CD4-positive, alpha-beta T cell (primary cell): ENCODE data around the gene LITAFD. TPM values are rescaled to one million over a fixed set of nuclear protein-coding genes. Genes with fewer than 3 reads are reported as not detected.

Source experiments
- ATAC-seq: fragments of 200-7000 bp; cut with Tn5 transposase; one replicate; pipeline ENCODE4 v1.10.0; 2022; ENCODE audit warnings: mild to moderate bottlenecking; ENCODE audit not compliant: poor library complexity
- CTCF ChIA-PET: fragments of 350-600 bp; sonication (Branson Sonifier 250); formaldehyde crosslinking; loops from one replicate; lab custom pipeline; 2021; ENCODE audit warnings: antibody characterized with exemption, inconsistent platforms; lab: Charles Lee
- POLR2A ChIA-PET: fragments of 350-600 bp; sonication (Branson Sonifier 250); formaldehyde crosslinking; loops from one replicate; lab custom pipeline; 2021; ENCODE audit warnings: antibody characterized with exemption, inconsistent platforms; lab: Charles Lee
- DNase-seq, 14 experiments: peaks; one replicate each; pipeline ENCODE4 v3.0.0-alpha.2; 2013 to 2020; ENCODE audit warnings: mixed read lengths in 2 of 14
- H3K27ac ChIP-seq, 2 donors: one replicate each; pipeline versions ENCODE4 v1.5.1 to v1.7.0; 2013; ENCODE audit warnings: low read length in 2 of 2, low read depth in 1 of 2, mild to moderate bottlenecking in 1 of 2
- H3K27me3 ChIP-seq, 2 experiments: 1 replicate in 1 of 2; 2 replicates in 1 of 2; pipeline versions ENCODE4 v1.6.1 to v1.7.0; 2013; ENCODE audit warnings: low read length in 2 of 2, control low read depth in 1 of 2, mild to moderate bottlenecking in 1 of 2, moderate library complexity in 1 of 2; ENCODE audit not compliant: insufficient read depth in 2 of 2, control insufficient read depth in 1 of 2
- H3K36me3 ChIP-seq: one replicate; pipeline ENCODE4 v1.6.1; 2013; ENCODE audit warnings: low read length, control low read depth; ENCODE audit not compliant: insufficient read depth
- H3K4me1 ChIP-seq: one replicate; pipeline ENCODE4 v1.6.1; 2013; ENCODE audit warnings: low read length, control low read depth; ENCODE audit not compliant: insufficient read depth
- H3K4me3 ChIP-seq: one replicate; pipeline ENCODE4 v1.5.1; 2013; ENCODE audit warnings: mild to moderate bottlenecking, low read length, moderate library complexity
- H3K9me3 ChIP-seq, 2 experiments: 1 replicate in 1 of 2; 2 replicates in 1 of 2; pipeline versions ENCODE4 v1.6.1 to v1.7.0; 2013; ENCODE audit warnings: low read length in 2 of 2, mild to moderate bottlenecking in 2 of 2, control low read depth in 1 of 2, moderate library complexity in 1 of 2; ENCODE audit not compliant: control insufficient read depth in 1 of 2, insufficient read depth in 1 of 2
- H3K27ac Mint-ChIP-seq: one replicate; pipeline ENCODE4 v1.8.0; 2020; ENCODE audit warnings: mixed read lengths
- H3K27me3 Mint-ChIP-seq: one replicate; pipeline ENCODE4 v1.8.0; 2021; ENCODE audit warnings: mixed read lengths
- H3K36me3 Mint-ChIP-seq: one replicate; pipeline ENCODE4 v1.8.0; 2021; ENCODE audit warnings: low read depth, mixed read lengths
- H3K4me1 Mint-ChIP-seq: one replicate; pipeline ENCODE4 v1.8.0; 2021; ENCODE audit warnings: low read depth, mixed read lengths
- H3K4me3 Mint-ChIP-seq: one replicate; pipeline ENCODE4 v1.8.0; 2020; ENCODE audit warnings: mild to moderate bottlenecking, mixed read lengths
- H3K9me3 Mint-ChIP-seq: one replicate; pipeline ENCODE4 v1.8.0; 2020; ENCODE audit warnings: mixed read lengths
- CTCF ChIP-seq: fragments of 200-600 bp; IDR thresholded peaks from one replicate; pipeline ENCODE4 v1.8.0; 2022; ENCODE audit warnings: antibody characterized with exemption, mild to moderate bottlenecking
- intact Hi-C, 2 experiments: fragments of 100-400 bp; cut with DNase I in 1 of 2; cut with micrococcal nuclease in 1 of 2; formaldehyde crosslinking; loops; one replicate each; pipeline versions ENCODE4 v1.15.1 to v1.9.0; 2023 to 2025; cut with DNase I, micrococcal nuclease
- total RNA-seq, 174 experiments: library from RNA in 2 of 174; stranded (reverse) in 2 of 174; gene quantifications; one replicate each; pipeline ENCODE4 v1.2.3 and lab custom pipeline; 2021 to 2026

The LITAFD gene
- total RNA-seq, 2 experiments from 2014 or later: 0.60 TPM; not detected in 1

GRCh38 chr16:8867932-8868415, 14.2 kb upstream of the LITAFD start:
- Histone ChIP-seq H3K4me3 (peak overlapping the region; percentile 85), H3K27me3 (no peaks in the 10 kb centered on the region), H3K9me3 (no peaks in the 10 kb centered on the region), H3K27ac (peak overlapping the region; percentile 32 to 45), H3K4me1 (peaks cover 61% of the 10 kb centered on the region), H3K36me3 (no peaks in the 10 kb centered on the region)
- Mint-ChIP-seq H3K36me3 (peaks cover 10% of the 10 kb centered on the region), H3K27me3 (no peaks in the 10 kb centered on the region), H3K27ac (peak overlapping the region; percentile 85), H3K4me3 (peak overlapping the region; percentile 95), H3K9me3 (no peaks in the 10 kb centered on the region), H3K4me1 (peaks cover 50% of the 10 kb centered on the region)
- peak in 9 of 14 experiments; percentile 33 to 84 (median 58) for DNase-seq
- POLR2A ChIA-PET: interaction anchor here (0.6 to 3.1 kb wide), 17 partner anchors 8 to 224 kb away, joined by 3 to 52 read pairs (median 4); partner anchors contain the start of genes HAPSTR1, LITAFD, PMM2 and TMEM186
- CTCF ChIA-PET: interaction anchor here (1.0 to 4.1 kb wide), 3 partner anchors 12 to 70 kb away, joined by 3 to 24 read pairs (median 10); partner anchors contain the start of gene PMM2
- TF ChIP-seq CTCF: no peak
- intact Hi-C loops: loop anchor here (1.0 to 10.0 kb wide), 6 partner anchors 51 to 1877 kb away; partner anchors contain the start of genes ABAT (in 1 of the 2), HAPSTR1 (in 1 of the 2), NUBP1 (in 1 of the 2) and PMM2 (in 1 of the 2)
- peak; percentile 47 for ATAC-seq

- H3K4me3 ChIP-seq: peak within 1 kb of the TSS; percentile 85
- Mint-ChIP-seq H3K4me3 (peak within 1 kb of the TSS; percentile 95), H3K27ac (peak within 1 kb of the TSS; percentile 85), H3K36me3 (peaks cover 10% of the 10 kb centered on the region), H3K9me3 (no peaks in the 10 kb centered on the region), H3K27me3 (no peaks in the 10 kb centered on the region), H3K4me1 (peaks cover 50% of the 10 kb centered on the region)
- peak within 1 kb of the TSS; percentile 32 to 72 for H3K27ac ChIP-seq
- no peaks in the 10 kb centered on the region for H3K9me3 ChIP-seq
- ChIA-PET POLR2A (interaction anchor here (0.6 to 3.1 kb wide), 20 partner anchors 8 to 224 kb away, joined by 3 to 52 read pairs (median 5); partner anchors contain the start of genes HAPSTR1, LITAFD, PMM2 and TMEM186), CTCF (interaction anchor here (1.0 to 4.1 kb wide), 4 partner anchors 12 to 70 kb away, joined by 3 to 24 read pairs (median 6); partner anchors contain the start of gene PMM2)
- no peak for TF ChIP-seq CTCF
- ATAC-seq: peak; percentile 74
- intact Hi-C loops: loop anchor here (1.0 to 10.0 kb wide), 6 partner anchors 51 to 1876 kb away; partner anchors contain the start of genes PMM2 (in 2 of the 2), TMEM186 (in 2 of the 2), ABAT (in 1 of the 2) and HAPSTR1 (in 1 of the 2)
- peaks cover 59% of the 10 kb centered on the region for H3K4me1 ChIP-seq
- no peaks in the 10 kb centered on the region for H3K36me3 ChIP-seq
- no peaks in the 10 kb centered on the region for H3K27me3 ChIP-seq
- peak; percentile 62 to 92 (median 76) for DNase-seq
Measured at GRCh38 chr16:8868416-8869211, 13.5 kb upstream of the LITAFD start, which contains the start of gene CARHSP1. Gene CARHSP1 (minus strand): TSS chr16:8869006. CDS start chr16:8859328, 9,678 bp downstream.
